A549 (cell line): Measurements from ENCODE around the gene LRRC28. TPM values are rescaled to one million over a fixed set of nuclear protein-coding genes. Genes with fewer than 3 reads are reported as not detected.
A peak's percentile ranks its signal among the peaks of the same experiment; 100 is the strongest.

Experiments
- ATAC-seq, 2 experiments: fragments of 200-7000 bp in 1 of 2; fragments of >200 bp in 1 of 2; cut with Nextera tagmentation in 1 of 2; cut with Tn5 transposase in 1 of 2; 3 replicates each; pipeline versions ENCODE4 v1.8.0 to v1.9.1; 2018 to 2020; ENCODE audit warnings: mild to moderate bottlenecking in 1 of 2, moderate library complexity in 1 of 2
- CTCF ChIA-PET: fragments of 300-600 bp; sonication (Branson Sonifier 250); formaldehyde crosslinking; extraction: SDS; loops from one replicate; lab custom pipeline; 2021; ENCODE audit warnings: antibody characterized with exemption, inconsistent platforms; lab: Yijun Ruan, JAX
- POLR2A ChIA-PET: fragments of 350-600 bp; formaldehyde crosslinking; extraction: SDS; loops from one replicate; lab custom pipeline; 2021; ENCODE audit warnings: antibody characterized with exemption, inconsistent platforms; lab: Yijun Ruan, JAX
- DNase-seq, 2 experiments: peaks; one replicate each; pipeline versions ENCODE4 v3.0.0 to v3.0.0-alpha.2; 2011 to 2016; ENCODE audit warnings: low read depth in 1 of 2, low spot score in 1 of 2
- FAIRE-seq: peaks from 2 replicates; lab custom pipeline; 2011; peaks lifted over from hg19 to GRCh38; lab: Jason Lieb, UNC
- H3K27ac ChIP-seq, 2 experiments: fragments of >200 bp; sonication (Bioruptor Twin); formaldehyde crosslinking; 3 replicates each; pipeline ENCODE4 v1.5.1; 2016 to 2017
- H3K4me1 ChIP-seq: fragments of >200 bp; sonication (Bioruptor Twin); formaldehyde crosslinking; 3 replicates; pipeline ENCODE4 v1.6.1; 2016
- H3K4me2 ChIP-seq: fragments of >200 bp; sonication (Bioruptor Twin); formaldehyde crosslinking; 3 replicates; pipeline ENCODE4 v1.6.1; 2016
- H3K4me3 ChIP-seq: fragments of >200 bp; sonication (Bioruptor Twin); formaldehyde crosslinking; 3 replicates; pipeline ENCODE4 v1.5.1; 2016
- H3K9me3 ChIP-seq: fragments of >200 bp; sonication (Bioruptor Twin); formaldehyde crosslinking; 3 replicates; pipeline ENCODE4 v1.6.1; 2016
- EHF ChIP-seq: fragments of 250-450 bp; sonication (Bioruptor Pico); IDR thresholded peaks from 2 replicates; pipeline ENCODE4 v1.5.0; 2020; ENCODE audit warnings: mild to moderate bottlenecking
- EP300 ChIP-seq, 2 experiments: fragments of >200 bp; sonication (Bioruptor Twin); formaldehyde crosslinking; IDR thresholded peaks; 2 replicates in 1 of 2; 3 replicates in 1 of 2; pipeline ENCODE4 v1.6.1; 2016 to 2017
- FOSB ChIP-seq: fragments of 250-450 bp; sonication (Bioruptor Pico); IDR thresholded peaks from 2 replicates; pipeline ENCODE4 v1.5.0; 2020; ENCODE audit warnings: mild to moderate bottlenecking, moderate library complexity
- HEYL ChIP-seq: fragments of 250-450 bp; sonication (Bioruptor Pico); IDR thresholded peaks from 2 replicates; pipeline ENCODE4 v1.8.0; 2021; ENCODE audit warnings: mild to moderate bottlenecking, moderate library complexity
- JUN ChIP-seq, 2 experiments: fragments of >200 bp; sonication (Bioruptor Twin); formaldehyde crosslinking; IDR thresholded peaks; 2 replicates in 1 of 2; 3 replicates in 1 of 2; pipeline ENCODE4 v1.6.1; 2016 to 2017
- MAZ ChIP-seq: fragments of 150-350 bp; IDR thresholded peaks from 2 replicates; pipeline ENCODE4 v1.6.1; 2014; ENCODE audit warnings: antibody characterized with exemption, low read depth, low read length, borderline replicate concordance
- PHF8 ChIP-seq: fragments of 200-600 bp; sonication (generic); IDR thresholded peaks from 2 replicates; pipeline ENCODE4 v1.6.1; 2016; ENCODE audit warnings: low read depth, mild to moderate bottlenecking, antibody characterized with exemption, moderate library complexity, borderline replicate concordance
- SMC3 ChIP-seq: fragments of >200 bp; sonication (Bioruptor Twin); formaldehyde crosslinking; IDR thresholded peaks from 3 replicates; pipeline ENCODE4 v1.6.1; 2018; ENCODE audit warnings: inconsistent platforms
- SREBF2 ChIP-seq: fragments of 450-650 bp; IDR thresholded peaks from 2 replicates; pipeline ENCODE4 v1.6.1; 2014; ENCODE audit warnings: mild to moderate bottlenecking, moderate library complexity
- ZFP36 ChIP-seq: fragments of 450-650 bp; IDR thresholded peaks from 2 replicates; pipeline ENCODE4 v1.6.1; 2014; ENCODE audit warnings: borderline replicate concordance; ENCODE audit not compliant: partially characterized antibody
- WGBS: methylation state at CpG from one replicate; pipeline ENCODE4 v1.1.6; 2017; ENCODE audit errors: missing lambda C conversion rate; 5-methylcytosine and 5-hydroxymethylcytosine counted together
- polyA plus RNA-seq, 4 experiments: library from polyadenylated mRNA; depleted of rRNA in 3 of 4; stranded (reverse); fragments of >200 nt; fragmentation: RNase III in 1 of 4; extraction: RNeasy Plus Mini Kit Qiagen cat#74134 plus additional on column Dnase treatment in 1 of 4; gene quantifications; 2 replicates in 3 of 4; 3 replicates in 1 of 4; pipeline ENCODE4 v1.2.3, GENCODE V29; 2011 to 2017
- TF ChIP-seq, protein P1 (sequence below): fragments of >200 bp; sonication (Bioruptor Twin); formaldehyde crosslinking; IDR thresholded peaks from 3 replicates; pipeline ENCODE4 v1.5.1; 2016
- TF ChIP-seq, protein P2 (sequence below): fragments of 250-450 bp; sonication (Bioruptor Pico); IDR thresholded peaks from 2 replicates; pipeline ENCODE4 v1.5.0; 2021; ENCODE audit warnings: mild to moderate bottlenecking, moderate library complexity, borderline replicate concordance
- TF ChIP-seq, protein P3 (sequence below): IDR thresholded peaks from 2 replicates; pipeline ENCODE4 v1.6.1; 2012

LRRC28 gene
- polyA plus RNA-seq, 2 of the 4 experiments (the other 2 are of a cell fraction): 19.6 to 62.4 TPM

DNA sequence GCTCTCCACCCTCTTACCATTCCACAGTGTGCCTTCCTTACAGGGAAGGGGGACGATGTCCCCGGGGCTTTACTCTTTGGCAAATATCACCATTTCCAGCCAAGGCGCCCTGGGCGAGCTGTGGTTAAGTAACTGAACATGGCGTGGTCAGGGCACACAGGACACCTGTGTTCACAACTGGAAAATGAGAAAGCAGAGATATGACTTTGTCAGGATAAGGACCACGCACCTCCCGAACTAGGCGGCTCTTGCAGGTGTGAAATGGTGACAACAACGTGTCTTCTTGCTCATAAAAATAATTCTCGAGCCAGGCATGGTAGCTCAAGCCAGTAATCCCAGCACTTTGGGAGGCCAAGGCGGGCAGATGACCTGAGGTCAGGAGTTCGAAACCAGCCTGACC is 154.8 kb downstream of the LRRC28 start:
- ChIA-PET POLR2A (no interaction called here), CTCF (interaction anchor here (0.6 to 7.7 kb wide), 2 partner anchors 296 to 1118 kb away, joined by 3 to 94 read pairs; no protein-coding TSS in a partner anchor)
- Histone ChIP-seq H3K9me3 (no peaks in the 10 kb centered on the region), H3K4me1 (peaks cover 31% of the 10 kb centered on the region), H3K27ac (no peak overlapping the region), H3K4me2 (no peak overlapping the region), H3K4me3 (no peak overlapping the region)
- no peak for ATAC-seq
- no peak for FAIRE-seq
- TF ChIP-seq JUN (IDR thresholded peaks at IDR 0.05): no peak
- TF ChIP-seq EHF (CRISPR knock-in tag): no peak
- TF ChIP-seq SMC3: no peak
- TF ChIP-seq PHF8: no peak
- TF ChIP-seq, protein P1, sequence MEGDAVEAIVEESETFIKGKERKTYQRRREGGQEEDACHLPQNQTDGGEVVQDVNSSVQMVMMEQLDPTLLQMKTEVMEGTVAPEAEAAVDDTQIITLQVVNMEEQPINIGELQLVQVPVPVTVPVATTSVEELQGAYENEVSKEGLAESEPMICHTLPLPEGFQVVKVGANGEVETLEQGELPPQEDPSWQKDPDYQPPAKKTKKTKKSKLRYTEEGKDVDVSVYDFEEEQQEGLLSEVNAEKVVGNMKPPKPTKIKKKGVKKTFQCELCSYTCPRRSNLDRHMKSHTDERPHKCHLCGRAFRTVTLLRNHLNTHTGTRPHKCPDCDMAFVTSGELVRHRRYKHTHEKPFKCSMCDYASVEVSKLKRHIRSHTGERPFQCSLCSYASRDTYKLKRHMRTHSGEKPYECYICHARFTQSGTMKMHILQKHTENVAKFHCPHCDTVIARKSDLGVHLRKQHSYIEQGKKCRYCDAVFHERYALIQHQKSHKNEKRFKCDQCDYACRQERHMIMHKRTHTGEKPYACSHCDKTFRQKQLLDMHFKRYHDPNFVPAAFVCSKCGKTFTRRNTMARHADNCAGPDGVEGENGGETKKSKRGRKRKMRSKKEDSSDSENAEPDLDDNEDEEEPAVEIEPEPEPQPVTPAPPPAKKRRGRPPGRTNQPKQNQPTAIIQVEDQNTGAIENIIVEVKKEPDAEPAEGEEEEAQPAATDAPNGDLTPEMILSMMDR: no peak
- TF ChIP-seq, protein P2, sequence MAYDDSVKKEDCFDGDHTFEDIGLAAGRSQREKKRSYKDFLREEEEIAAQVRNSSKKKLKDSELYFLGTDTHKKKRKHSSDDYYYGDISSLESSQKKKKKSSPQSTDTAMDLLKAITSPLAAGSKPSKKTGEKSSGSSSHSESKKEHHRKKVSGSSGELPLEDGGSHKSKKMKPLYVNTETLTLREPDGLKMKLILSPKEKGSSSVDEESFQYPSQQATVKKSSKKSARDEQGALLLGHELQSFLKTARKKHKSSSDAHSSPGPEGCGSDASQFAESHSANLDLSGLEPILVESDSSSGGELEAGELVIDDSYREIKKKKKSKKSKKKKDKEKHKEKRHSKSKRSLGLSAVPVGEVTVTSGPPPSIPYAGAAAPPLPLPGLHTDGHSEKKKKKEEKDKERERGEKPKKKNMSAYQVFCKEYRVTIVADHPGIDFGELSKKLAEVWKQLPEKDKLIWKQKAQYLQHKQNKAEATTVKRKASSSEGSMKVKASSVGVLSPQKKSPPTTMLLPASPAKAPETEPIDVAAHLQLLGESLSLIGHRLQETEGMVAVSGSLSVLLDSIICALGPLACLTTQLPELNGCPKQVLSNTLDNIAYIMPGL (CRISPR knock-in tag): no peak
- 89% methylated on average over 12 of the region's 12 CpGs for WGBS
- DNase-seq: no peak

DNA sequence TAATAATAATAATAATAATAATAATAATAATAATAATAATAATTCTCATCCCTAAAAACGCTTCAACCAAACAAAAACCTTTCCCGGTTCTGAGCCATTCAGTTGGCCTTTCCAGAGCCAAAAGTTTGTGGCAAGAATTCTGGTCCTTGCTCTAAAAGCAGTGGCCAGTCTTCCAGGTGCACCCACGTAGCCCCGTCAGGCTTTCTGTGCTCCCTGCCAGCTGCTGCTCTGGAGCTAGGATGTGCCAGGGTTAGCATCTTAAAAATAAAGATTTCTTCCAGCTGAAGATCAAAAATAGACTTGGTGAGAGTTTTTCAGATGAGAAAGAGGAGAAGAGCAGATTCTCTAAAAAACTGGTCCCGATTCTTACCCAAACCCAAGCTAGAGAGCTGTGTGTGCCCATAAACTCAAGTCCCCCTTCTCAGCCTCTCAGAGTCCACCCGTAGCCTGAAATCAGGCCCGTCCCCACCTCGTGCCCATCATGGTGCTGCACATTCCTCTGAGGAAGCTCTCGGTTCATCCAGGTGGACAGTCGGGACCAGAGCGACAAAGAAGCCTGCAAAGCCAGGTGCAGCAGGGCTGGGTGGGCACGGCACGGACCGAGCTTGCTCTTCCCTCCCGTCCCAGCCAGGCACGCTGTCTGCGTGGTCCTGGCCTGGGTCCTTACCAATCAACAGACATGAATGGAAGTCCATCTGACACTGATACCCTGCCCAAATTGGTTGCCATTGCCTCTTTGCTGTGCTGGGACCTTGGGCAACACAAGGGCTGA is 155.6 kb downstream of the LRRC28 start:
- Histone ChIP-seq H3K27ac (peak overlapping the region in 1 of 2 experiments; percentile 42; a peak in 1 of 6 replicates), H3K9me3 (no peaks in the 10 kb centered on the region), H3K4me2 (no peak overlapping the region), H3K4me1 (peaks cover 26% of the 10 kb centered on the region), H3K4me3 (no peak overlapping the region)
- TF ChIP-seq HEYL (CRISPR knock-in tag): no peak
- no peak for TF ChIP-seq FOSB
- TF ChIP-seq SMC3: no peak
- TF ChIP-seq EP300 (IDR thresholded peaks at IDR 0.05): no peak
- TF ChIP-seq ZFP36: no peak
- no peak for TF ChIP-seq SREBF2
- no peak for TF ChIP-seq MAZ
- WGBS: 89% methylated on average over 17 of the region's 17 CpGs
- ChIA-PET CTCF (interaction anchor here (0.7 to 7.7 kb wide), 10 partner anchors 10 to 296 kb away, joined by 3 to 94 read pairs (median 4); no protein-coding TSS in a partner anchor), POLR2A (no interaction called here)
- no peak for FAIRE-seq
- no peak for ATAC-seq
- no peak for DNase-seq

- WGBS: 81% methylated on average over 3 of the region's 5 CpGs
- POLR2A ChIA-PET: interaction anchor here (2.2 kb wide), 1 partner anchor 158 kb away, joined by 8 read pairs; the partner anchor contains the start of gene MEF2A
Measured at GRCh38 chr15:99407716-99408115, 156.4 kb downstream of the LRRC28 start.

More at GRCh38 chr15:99407716-99408115, 156.4 kb downstream of the LRRC28 start:
- ATAC-seq (no peak), DNase-seq (no peak)
- CTCF ChIA-PET: interaction anchor here (0.7 to 7.7 kb wide), 19 partner anchors 10 to 346 kb away, joined by 3 to 94 read pairs (median 4); no protein-coding TSS in a partner anchor
- Histone ChIP-seq H3K4me3 (no peak overlapping the region), H3K27ac (peak overlapping the region in 1 of 2 experiments; percentile 42; a peak in 3 of 6 replicates), H3K9me3 (no peaks in the 10 kb centered on the region)
- TF ChIP-seq, protein P3, sequence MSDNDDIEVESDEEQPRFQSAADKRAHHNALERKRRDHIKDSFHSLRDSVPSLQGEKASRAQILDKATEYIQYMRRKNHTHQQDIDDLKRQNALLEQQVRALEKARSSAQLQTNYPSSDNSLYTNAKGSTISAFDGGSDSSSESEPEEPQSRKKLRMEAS: no peak
- TF ChIP-seq, all 56 proteins: peak for 0
- FAIRE-seq: no peak
- Histone ChIP-seq H3K4me1 (peaks cover 23% of the 10 kb centered on the region), H3K4me2 (peak overlapping the region; percentile 32; the same call in 1 of the 3 replicates)
